Thyroid gland (tissue), 4 donors: ENCODE data around the gene TYW3. TPM values are rescaled to one million over a fixed set of nuclear protein-coding genes. Genes with fewer than 3 reads are reported as not detected.
A peak's percentile ranks its signal among the peaks of the same experiment; 100 is the strongest.

Source experiments
- DNase-seq, 2 donors: peaks; one replicate each; pipeline ENCODE4 v3.0.0-alpha.2; 2019
- H3K27ac ChIP-seq, 3 donors: fragments of 200-600 bp; sonication (generic); 1 replicate in 2 of 3; 2 replicates in 1 of 3; pipeline ENCODE4 v1.5.1; 2016 to 2019; ENCODE audit warnings: mild to moderate bottlenecking in 1 of 3, moderate library complexity in 1 of 3
- H3K27me3 ChIP-seq: fragments of 200-600 bp; sonication (generic); one replicate; pipeline ENCODE4 v1.5.1; 2019
- H3K36me3 ChIP-seq, 2 donors: fragments of 200-600 bp; sonication (generic); one replicate each; pipeline ENCODE4 v1.5.1; 2016 to 2019
- H3K4me1 ChIP-seq, 2 donors: fragments of 200-600 bp; sonication (generic); one replicate each; pipeline ENCODE4 v1.5.1; 2017 to 2019
- H3K4me3 ChIP-seq, 3 donors: fragments of 200-600 bp; sonication (generic); replicated peaks in 1 of 3; 1 replicate in 2 of 3; 2 replicates in 1 of 3; pipeline ENCODE4 v1.5.1; 2016; ENCODE audit warnings: mild to moderate bottlenecking in 1 of 3
- H3K9me3 ChIP-seq: fragments of 200-600 bp; sonication (generic); one replicate; pipeline ENCODE4 v1.5.1; 2017
- CTCF ChIP-seq, 6 experiments: fragments of 200-600 bp in 3 of 6; fragments of 450-650 bp in 3 of 6; sonication (generic) in 3 of 6; IDR thresholded peaks; one replicate each; pipeline ENCODE4 v1.5.1; 2016 to 2019; ENCODE audit warnings: antibody characterized with exemption in 6 of 6, mild to moderate bottlenecking in 2 of 6, inconsistent platforms in 1 of 6, moderate library complexity in 1 of 6
- POLR2A ChIP-seq, 2 donors: fragments of 450-650 bp; IDR thresholded peaks; one replicate each; pipeline ENCODE4 v1.6.1; 2017; ENCODE audit warnings: antibody characterized with exemption in 2 of 2, mild to moderate bottlenecking in 2 of 2, moderate library complexity in 1 of 2
- WGBS, 2 donors: methylation state at CpG; one replicate each; pipeline ENCODE4 v1.1.5; 2017; 5-methylcytosine and 5-hydroxymethylcytosine counted together
- intact Hi-C: fragments of 100-400 bp; cut with DNase I; formaldehyde crosslinking; loops from one replicate; pipeline ENCODE4 v1.15.1; 2023
- total RNA-seq, 4 donors: library from RNA; depleted of rRNA; stranded (reverse); fragments of >200 nt; gene quantifications; one replicate each; pipeline ENCODE4 v1.2.3, GENCODE V29; 2016

TYW3 gene
- total RNA-seq, 4 donors from 2014 or later: 18.0 to 23.5 (median 21.1) TPM

- 82 to 87% methylated on average over 2 of the region's 2 CpGs for WGBS, 2 donors
- DNase-seq: no peak
Measured at GRCh38 chr1:74766579-74766978, 33.6 kb downstream of the TYW3 start.

GRCh38 chr1:74767490-74767889 is 34.5 kb downstream of the TYW3 start:
- no peaks in the 10 kb centered on the region for H3K36me3 ChIP-seq
- WGBS, 2 donors: 61 to 65% methylated on average over 3 of the region's 3 CpGs
- intact Hi-C loops: loop anchor here (5.0 kb wide), 1 partner anchor 430 kb away; no protein-coding TSS in a partner anchor
- no peak overlapping the region for H3K4me3 ChIP-seq
- TF ChIP-seq CTCF (IDR thresholded peaks at IDR 0.05): peak in 1 of 6 experiments; percentile 28
- no peak for TF ChIP-seq POLR2A (IDR thresholded peaks at IDR 0.05)
- H3K27ac ChIP-seq: no peak overlapping the region
- no peaks in the 10 kb centered on the region for H3K9me3 ChIP-seq
- no peak for DNase-seq
- no peaks in the 10 kb centered on the region for H3K27me3 ChIP-seq
- no peaks in the 10 kb centered on the region for H3K4me1 ChIP-seq

More at GRCh38 chr1:74766579-74766978, 33.6 kb downstream of the TYW3 start:
- H3K27me3 ChIP-seq: no peaks in the 10 kb centered on the region
- TF ChIP-seq CTCF (IDR thresholded peaks at IDR 0.05) (no peak), POLR2A (IDR thresholded peaks at IDR 0.05) (no peak)
- no peaks in the 10 kb centered on the region for H3K9me3 ChIP-seq
- intact Hi-C loops: loop anchor here (5.0 kb wide), 1 partner anchor 431 kb away; no protein-coding TSS in a partner anchor
- no peak overlapping the region for H3K4me3 ChIP-seq
- H3K4me1 ChIP-seq: no peaks in the 10 kb centered on the region
- no peaks in the 10 kb centered on the region for H3K36me3 ChIP-seq
- H3K27ac ChIP-seq: no peak overlapping the region

- Histone ChIP-seq H3K27me3 (no peaks in the 10 kb centered on the region), H3K9me3 (no peaks in the 10 kb centered on the region), H3K27ac (no peak overlapping the region), H3K4me1 (no peaks in the 10 kb centered on the region), H3K36me3 (no peaks in the 10 kb centered on the region), H3K4me3 (no peak overlapping the region)
- TF ChIP-seq CTCF (IDR thresholded peaks at IDR 0.05) (peak; percentile 37 to 81 (median 58)), POLR2A (IDR thresholded peaks at IDR 0.05) (no peak)
- intact Hi-C loops: no loop called here
- WGBS, 2 donors: 27 to 29% methylated on average over 7 of the region's 7 CpGs
- no peak for DNase-seq
Measured at GRCh38 chr1:74771913-74772515, 39.1 kb downstream of the TYW3 start.

GRCh38 chr1:74772945-74773344 is 40.0 kb downstream of the TYW3 start:
- no peak for TF ChIP-seq POLR2A (IDR thresholded peaks at IDR 0.05)
- TF ChIP-seq CTCF (IDR thresholded peaks at IDR 0.05): no peak
- H3K36me3 ChIP-seq: no peaks in the 10 kb centered on the region
- no peak overlapping the region for H3K27ac ChIP-seq
- H3K27me3 ChIP-seq: no peaks in the 10 kb centered on the region
- 81 to 83% methylated on average over 1 of the region's 1 CpG for WGBS, 2 donors
- H3K9me3 ChIP-seq: no peaks in the 10 kb centered on the region
- no peak for DNase-seq
- no peak overlapping the region for H3K4me3 ChIP-seq
- intact Hi-C loops: no loop called here
- no peaks in the 10 kb centered on the region for H3K4me1 ChIP-seq

GRCh38 chr1:74773582-74773981 is 40.6 kb downstream of the TYW3 start:
- Histone ChIP-seq H3K27me3 (no peaks in the 10 kb centered on the region), H3K4me1 (no peaks in the 10 kb centered on the region), H3K36me3 (no peaks in the 10 kb centered on the region), H3K27ac (no peak overlapping the region), H3K4me3 (no peak overlapping the region), H3K9me3 (no peaks in the 10 kb centered on the region)
- intact Hi-C loops: no loop called here
- DNase-seq: no peak
- TF ChIP-seq POLR2A (IDR thresholded peaks at IDR 0.05): no peak
- no peak for TF ChIP-seq CTCF (IDR thresholded peaks at IDR 0.05)
- WGBS, 2 donors: 91 to 93% methylated on average over 2 of the region's 2 CpGs
